ENCODE results near the gene NAV3. TPM values are rescaled to one million over a fixed set of nuclear protein-coding genes. Genes with fewer than 3 reads are reported as not detected.

The NAV3 gene
- total and polyA plus RNA-seq, 11 donors, result 1.1 to 18.0 (median 5.8) TPM

- DNase-seq (no peak), ATAC-seq (no peak)
- intact Hi-C loops (cut with DNase I), result no loop called here
- no peak overlapping the region for H3K27ac ChIP-seq
- no peaks in the 10 kb centered on the region for H3K9me3 ChIP-seq
- 95 to 100% (median 97%) methylated on average over 2 of the region's 2 CpGs for WGBS, 4 donors
- H3K4me3 ChIP-seq, result no peak overlapping the region
- no peaks in the 10 kb centered on the region for H3K36me3 ChIP-seq
- H3K4me1 ChIP-seq, result no peaks in the 10 kb centered on the region
- H3K27me3 ChIP-seq, result no peaks in the 10 kb centered on the region
- TF ChIP-seq CTCF (IDR thresholded peaks at IDR 0.05) (no peak), POLR2A (IDR thresholded peaks at IDR 0.05) (no peak)
These were observed 101.5 kb downstream of the NAV3 start for GRCh38 chr12:77932216-77932615.

- no peaks in the 10 kb centered on the region for H3K27me3 ChIP-seq
- no peaks in the 10 kb centered on the region for H3K36me3 ChIP-seq
- no peak for ATAC-seq
- no peaks in the 10 kb centered on the region for H3K9me3 ChIP-seq
- H3K4me3 ChIP-seq, result no peak overlapping the region
- intact Hi-C loops (cut with DNase I), result no loop called here
- H3K4me1 ChIP-seq, result peaks cover 0 to 21% (median 6%) of the 10 kb centered on the region in 12 donors
- no peak overlapping the region for H3K27ac ChIP-seq
- no peak for DNase-seq
- TF ChIP-seq POLR2A (IDR thresholded peaks at IDR 0.05), result no peak
- TF ChIP-seq CTCF (IDR thresholded peaks at IDR 0.05), result no peak
These were observed 107.6 kb downstream of the NAV3 start for GRCh38 chr12:77938301-77938700.

- intact Hi-C loops (cut with DNase I), result no loop called here
- peaks cover 0 to 4% (median 0%) of the 10 kb centered on the region in 12 donors for H3K9me3 ChIP-seq
- 77 to 91% (median 83%) methylated on average over 1 of the region's 1 CpG for whole genome bisulfite sequencing, 4 donors
- H3K27me3 ChIP-seq, result no peaks in the 10 kb centered on the region
- peak overlapping the region in 2 of 12 donors; percentile 9 to 46 for H3K27ac ChIP-seq
- peaks cover 0 to 27% (median 10%) of the 10 kb centered on the region in 12 donors for H3K4me1 ChIP-seq
- peak in 1 of 4 donors; percentile 74 for ATAC-seq
- no peak overlapping the region for H3K4me3 ChIP-seq
- DNase-seq, result no peak
- no peaks in the 10 kb centered on the region for H3K36me3 ChIP-seq
- TF ChIP-seq CTCF (IDR thresholded peaks at IDR 0.05) (no peak), POLR2A (IDR thresholded peaks at IDR 0.05) (no peak)
These were observed 109.3 kb downstream of the NAV3 start for GRCh38 chr12:77940011-77940423.

GRCh38 chr12:77940567-77940966 lies 109.9 kb downstream of the NAV3 start:
- intact Hi-C loops (cut with DNase I), result no loop called here
- no peaks in the 10 kb centered on the region for H3K36me3 ChIP-seq
- WGBS, 4 donors, result 27 to 48% (median 36%) methylated on average over 2 of the region's 2 CpGs
- H3K4me1 ChIP-seq, result peaks cover 0 to 27% (median 10%) of the 10 kb centered on the region in 12 donors
- DNase-seq (no peak), ATAC-seq (no peak)
- peak overlapping the region in 2 of 12 donors; percentile 9 to 46 for H3K27ac ChIP-seq
- H3K9me3 ChIP-seq, result peaks cover 0 to 4% (median 0%) of the 10 kb centered on the region in 12 donors
- no peak overlapping the region for H3K4me3 ChIP-seq
- TF ChIP-seq POLR2A (IDR thresholded peaks at IDR 0.05) (no peak), CTCF (IDR thresholded peaks at IDR 0.05) (no peak)
- no peaks in the 10 kb centered on the region for H3K27me3 ChIP-seq
